ENCODE data around the gene MATR3.
A peak's percentile ranks its signal among the peaks of the same experiment; 100 is the strongest.
"Not testable (repeated sequence)": the region's sequence is repeated elsewhere in the genome, so short reads cannot be mapped to it uniquely, and the experiment has no call there.

MATR3 gene

GRCh38 chr5:139354186-139354585 is 60.6 kb downstream of the MATR3 start:
- H3K4me3 ChIP-seq (ENCODE audit: low read length), result no peak overlapping the region
- no peak for DNase-seq (ENCODE audit: low read depth)
- no peak for TF ChIP-seq CTCF (IDR thresholded peaks at IDR 0.05; ENCODE audit: insufficient read depth, low read depth, low read length, missing control alignments)

GRCh38 chr5:139355900-139356299 is 62.4 kb downstream of the MATR3 start:
- H3K4me3 ChIP-seq (ENCODE audit: low read length); DNase-seq (ENCODE audit: low read depth): not testable (repeated sequence)

- DNase-seq (ENCODE audit: low read depth), result peak; percentile 40
- TF ChIP-seq CTCF (IDR thresholded peaks at IDR 0.05; ENCODE audit: insufficient read depth, low read depth, low read length, missing control alignments), result no peak
- no peak overlapping the region for H3K4me3 ChIP-seq (ENCODE audit: low read length)
Measured at GRCh38 chr5:139358064-139358463, 64.5 kb downstream of the MATR3 start.

- TF ChIP-seq CTCF (IDR thresholded peaks at IDR 0.05; ENCODE audit: insufficient read depth, low read depth, low read length, missing control alignments), result no peak
- DNase-seq (ENCODE audit: low read depth), result no peak
- no peak overlapping the region for H3K4me3 ChIP-seq (ENCODE audit: low read length)
Measured at GRCh38 chr5:139360384-139360783, 66.8 kb downstream of the MATR3 start.

- TF ChIP-seq CTCF (IDR thresholded peaks at IDR 0.05; ENCODE audit: insufficient read depth, low read depth, low read length, missing control alignments), result no peak
- no peak for DNase-seq (ENCODE audit: low read depth)
- no peak overlapping the region for H3K4me3 ChIP-seq (ENCODE audit: low read length)
Measured at GRCh38 chr5:139361835-139362429, 68.4 kb downstream of the MATR3 start.

- H3K4me3 ChIP-seq (ENCODE audit: low read length), result no peak overlapping the region
- no peak for TF ChIP-seq CTCF (IDR thresholded peaks at IDR 0.05; ENCODE audit: insufficient read depth, low read depth, low read length, missing control alignments)
- DNase-seq (ENCODE audit: low read depth), result peak; percentile 61
Measured at GRCh38 chr5:139363937-139364336, 70.4 kb downstream of the MATR3 start.

- H3K4me3 ChIP-seq (ENCODE audit: low read length), result no peak overlapping the region
- TF ChIP-seq CTCF (IDR thresholded peaks at IDR 0.05; ENCODE audit: insufficient read depth, low read depth, low read length, missing control alignments), result no peak
- no peak for DNase-seq (ENCODE audit: low read depth)
Measured at GRCh38 chr5:139364466-139364865, 70.9 kb downstream of the MATR3 start.
